Nephron (organoid): ENCODE measurements around the gene TPR.
A peak's percentile ranks its signal among the peaks of the same experiment; 100 is the strongest.

Experiments used
- H3K27ac Mint-ChIP-seq, 3 experiments: 2 replicates each; pipeline ENCODE4 v1.8.0; 2020; ENCODE audit warnings: mixed read lengths in 3 of 3, mild to moderate bottlenecking in 2 of 3, moderate library complexity in 1 of 3
- H3K27me3 Mint-ChIP-seq: 2 replicates; pipeline ENCODE4 v1.8.0; 2021; ENCODE audit warnings: low read depth, mild to moderate bottlenecking, moderate library complexity, mixed read lengths
- H3K36me3 Mint-ChIP-seq: 2 replicates; pipeline ENCODE4 v1.8.0; 2020; ENCODE audit warnings: low read depth, mixed read lengths
- H3K4me1 Mint-ChIP-seq: 2 replicates; pipeline ENCODE4 v1.8.0; 2020; ENCODE audit warnings: mixed read lengths
- H3K4me3 Mint-ChIP-seq, 3 experiments: 2 replicates each; pipeline ENCODE4 v1.8.0; 2020; ENCODE audit warnings: mild to moderate bottlenecking in 3 of 3, mixed read lengths in 3 of 3, moderate library complexity in 2 of 3
- H3K9me3 Mint-ChIP-seq: 2 replicates; pipeline ENCODE4 v1.8.0; 2020; ENCODE audit warnings: mixed read lengths
- TF ChIP-seq, protein P1 (sequence below), 3 experiments: fragments of 200-600 bp; sonication (generic); IDR thresholded peaks; one replicate each; pipeline ENCODE4 v1.5.0; 2021; ENCODE audit warnings: antibody characterized with exemption in 3 of 3; ENCODE audit not compliant: unreplicated experiment in 3 of 3

Gene TPR

DNA sequence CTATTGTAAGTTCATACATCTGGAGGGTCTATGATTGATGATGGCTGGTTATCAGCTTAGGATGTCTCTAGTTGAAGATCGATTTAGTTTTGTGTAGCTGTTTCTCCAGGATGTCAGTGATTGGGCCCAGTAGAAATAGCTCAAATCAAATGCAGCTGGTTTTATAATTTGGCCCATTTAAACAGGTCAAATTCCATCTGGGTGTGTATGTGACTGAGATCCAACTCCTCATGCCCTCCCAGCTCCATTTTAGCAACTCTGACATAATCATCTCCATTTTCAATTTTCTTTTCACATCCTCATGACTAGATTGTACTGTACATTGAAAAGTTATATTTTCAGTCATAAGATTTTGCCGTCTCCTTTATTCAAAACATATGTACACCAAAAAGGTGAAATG is 99.2 kb downstream of the TPR start:
- Mint-ChIP-seq H3K27ac (peak overlapping the region in 1 of 3 experiments; percentile 48), H3K9me3 (no peaks in the 10 kb centered on the region), H3K4me1 (no peaks in the 10 kb centered on the region), H3K4me3 (no peak overlapping the region), H3K27me3 (no peaks in the 10 kb centered on the region), H3K36me3 (no peaks in the 10 kb centered on the region)
- TF ChIP-seq, protein P1, sequence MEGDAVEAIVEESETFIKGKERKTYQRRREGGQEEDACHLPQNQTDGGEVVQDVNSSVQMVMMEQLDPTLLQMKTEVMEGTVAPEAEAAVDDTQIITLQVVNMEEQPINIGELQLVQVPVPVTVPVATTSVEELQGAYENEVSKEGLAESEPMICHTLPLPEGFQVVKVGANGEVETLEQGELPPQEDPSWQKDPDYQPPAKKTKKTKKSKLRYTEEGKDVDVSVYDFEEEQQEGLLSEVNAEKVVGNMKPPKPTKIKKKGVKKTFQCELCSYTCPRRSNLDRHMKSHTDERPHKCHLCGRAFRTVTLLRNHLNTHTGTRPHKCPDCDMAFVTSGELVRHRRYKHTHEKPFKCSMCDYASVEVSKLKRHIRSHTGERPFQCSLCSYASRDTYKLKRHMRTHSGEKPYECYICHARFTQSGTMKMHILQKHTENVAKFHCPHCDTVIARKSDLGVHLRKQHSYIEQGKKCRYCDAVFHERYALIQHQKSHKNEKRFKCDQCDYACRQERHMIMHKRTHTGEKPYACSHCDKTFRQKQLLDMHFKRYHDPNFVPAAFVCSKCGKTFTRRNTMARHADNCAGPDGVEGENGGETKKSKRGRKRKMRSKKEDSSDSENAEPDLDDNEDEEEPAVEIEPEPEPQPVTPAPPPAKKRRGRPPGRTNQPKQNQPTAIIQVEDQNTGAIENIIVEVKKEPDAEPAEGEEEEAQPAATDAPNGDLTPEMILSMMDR (IDR thresholded peaks at IDR 0.05; ENCODE audit: unreplicated experiment in 3 of 3) = no peak

DNA sequence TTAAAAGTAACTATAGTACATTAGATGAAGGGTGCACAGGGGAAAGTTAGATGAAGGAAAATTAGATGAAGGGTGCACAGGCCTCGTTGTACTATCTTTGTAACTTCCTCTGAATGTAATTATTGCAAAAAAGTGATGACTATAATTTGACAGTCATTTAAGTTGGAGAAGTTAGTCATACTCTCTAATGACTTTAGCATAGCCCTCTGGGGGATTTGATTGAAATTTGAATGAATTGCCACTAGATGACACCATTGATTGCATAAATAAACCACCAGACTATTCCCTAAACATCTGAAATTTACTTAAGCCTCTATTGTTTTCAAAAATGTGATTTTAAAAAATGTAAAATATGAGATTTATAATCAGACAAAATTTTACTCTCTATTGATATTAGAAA is 102.6 kb downstream of the TPR start:
- TF ChIP-seq, protein P1 (IDR thresholded peaks at IDR 0.05; ENCODE audit: unreplicated experiment in 3 of 3) = no peak
- Mint-ChIP-seq H3K9me3 (peaks cover 4% of the 10 kb centered on the region), H3K4me3 (no peak overlapping the region), H3K36me3 (no peaks in the 10 kb centered on the region), H3K4me1 (no peaks in the 10 kb centered on the region), H3K27me3 (no peaks in the 10 kb centered on the region), H3K27ac (no peak overlapping the region)

DNA sequence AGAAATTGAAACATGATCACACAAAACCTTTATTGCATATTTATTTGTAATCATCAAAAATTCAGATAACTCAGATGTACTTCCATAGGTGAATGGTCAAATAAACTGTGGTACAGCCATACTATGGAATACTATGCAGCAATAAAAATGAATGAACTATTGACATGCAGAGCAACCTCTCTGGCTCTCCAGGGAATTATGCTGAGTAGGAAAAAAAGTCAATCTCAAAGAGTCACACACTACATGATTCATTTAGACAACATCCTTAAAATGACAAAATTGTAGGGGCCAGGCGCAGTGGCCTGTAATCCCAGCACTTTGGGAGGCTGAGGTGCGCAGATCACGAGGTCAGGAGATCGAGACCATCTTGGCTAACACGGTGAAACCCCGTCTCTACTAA is 104.0 kb downstream of the TPR start:
- TF ChIP-seq, protein P1 (IDR thresholded peaks at IDR 0.05; ENCODE audit: unreplicated experiment in 3 of 3) = no peak
- Mint-ChIP-seq H3K4me1 (no peaks in the 10 kb centered on the region), H3K4me3 (no peak overlapping the region), H3K9me3 (peaks cover 4% of the 10 kb centered on the region), H3K27ac (no peak overlapping the region), H3K27me3 (no peaks in the 10 kb centered on the region), H3K36me3 (no peaks in the 10 kb centered on the region)
